H1 (cell line): ENCODE data around the gene NAV2. TPM values are rescaled to one million over a fixed set of nuclear protein-coding genes. Genes with fewer than 3 reads are reported as not detected.

Experiments used
- BACH1 ChIP-seq: IDR thresholded peaks from 2 replicates; pipeline ENCODE4 v1.6.1; 2012; ENCODE audit warnings: low read length, improper control_type of control experiment
- CHD7 ChIP-seq: fragments of 300-600 bp; sonication (generic); IDR thresholded peaks from 2 replicates; pipeline ENCODE4 v1.7.1; 2012; ENCODE audit warnings: low read length, moderate library complexity, mild to moderate bottlenecking, inconsistent platforms; ENCODE audit not compliant: insufficient replicate concordance
- NRF1 ChIP-seq: IDR thresholded peaks from 2 replicates; pipeline ENCODE4 v1.6.1; 2011; ENCODE audit warnings: mild to moderate bottlenecking, low read depth, low read length, improper control_type of control experiment
- POU5F1 ChIP-seq: IDR thresholded peaks from 2 replicates; pipeline ENCODE4 v1.6.1; 2011; ENCODE audit warnings: low read depth, mild to moderate bottlenecking, low read length, moderate library complexity
- polyA plus RNA-seq, 7 experiments: library from polyadenylated mRNA; depleted of rRNA in 3 of 7; stranded (reverse) in 5 of 7; unstranded in 2 of 7; fragments of >200 nt in 5 of 7; fragments of 200-250 nt in 2 of 7; gene quantifications; 1 replicate in 5 of 7; 2 replicates in 1 of 7; 4 replicates in 1 of 7; pipeline versions ENCODE4 v1.2.1 to v1.2.3, GENCODE V29; 2011 to 2013; ENCODE audit warnings: missing spikeins in 2 of 7, mixed read lengths in 2 of 7
- total RNA-seq: library from RNA; stranded (reverse); fragmentation: NEBNext Ultra II Directional; extraction: Animal tissue kit (Norgen Biotek cat#: 25700); gene quantifications from 2 replicates; pipeline ENCODE4 v1.2.1, GENCODE V29; 2021
- TF ChIP-seq, protein P1 (sequence below), 3 experiments: IDR thresholded peaks; 1 replicate in 2 of 3; 2 replicates in 1 of 3; pipeline versions ENCODE4 v1.5.1 to v1.6.1; 2011; ENCODE audit warnings: low read length in 3 of 3, mild to moderate bottlenecking in 3 of 3, inconsistent platforms in 2 of 3, low read depth in 1 of 3, moderate library complexity in 1 of 3; ENCODE audit not compliant: insufficient read depth in 1 of 3; ENCODE audit errors: control extremely low read depth in 1 of 3

Gene NAV2
- total and polyA plus RNA-seq, 2 of the 8 experiments (the other 6 are each of a cell fraction or from before 2014, with no cell fraction given) = 35.6 to 73.6 TPM

DNA sequence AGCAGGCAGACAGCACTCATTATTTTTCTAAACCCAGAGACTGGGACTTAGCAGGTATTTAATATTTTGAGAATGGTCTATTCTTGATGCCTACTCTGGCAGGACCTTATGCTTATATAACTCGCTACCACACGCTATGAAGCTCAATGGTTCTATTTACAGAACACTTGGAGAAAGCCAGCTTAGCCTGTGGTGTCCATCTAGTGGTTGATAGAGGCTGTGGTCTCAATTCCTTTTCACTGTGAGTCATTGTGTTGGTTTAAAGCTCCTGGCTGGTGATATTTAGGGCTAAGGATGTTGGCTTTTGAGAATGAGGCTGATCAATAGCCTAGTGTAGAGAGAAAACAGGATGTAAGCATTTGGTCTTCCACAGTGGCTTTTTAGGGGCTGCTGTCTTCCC lies 241.3 kb downstream of the NAV2 start (continued):
- TF ChIP-seq CHD7 = no peak
- no peak for TF ChIP-seq NRF1
- TF ChIP-seq POU5F1 = no peak
- no peak for TF ChIP-seq BACH1
- TF ChIP-seq, protein P1, sequence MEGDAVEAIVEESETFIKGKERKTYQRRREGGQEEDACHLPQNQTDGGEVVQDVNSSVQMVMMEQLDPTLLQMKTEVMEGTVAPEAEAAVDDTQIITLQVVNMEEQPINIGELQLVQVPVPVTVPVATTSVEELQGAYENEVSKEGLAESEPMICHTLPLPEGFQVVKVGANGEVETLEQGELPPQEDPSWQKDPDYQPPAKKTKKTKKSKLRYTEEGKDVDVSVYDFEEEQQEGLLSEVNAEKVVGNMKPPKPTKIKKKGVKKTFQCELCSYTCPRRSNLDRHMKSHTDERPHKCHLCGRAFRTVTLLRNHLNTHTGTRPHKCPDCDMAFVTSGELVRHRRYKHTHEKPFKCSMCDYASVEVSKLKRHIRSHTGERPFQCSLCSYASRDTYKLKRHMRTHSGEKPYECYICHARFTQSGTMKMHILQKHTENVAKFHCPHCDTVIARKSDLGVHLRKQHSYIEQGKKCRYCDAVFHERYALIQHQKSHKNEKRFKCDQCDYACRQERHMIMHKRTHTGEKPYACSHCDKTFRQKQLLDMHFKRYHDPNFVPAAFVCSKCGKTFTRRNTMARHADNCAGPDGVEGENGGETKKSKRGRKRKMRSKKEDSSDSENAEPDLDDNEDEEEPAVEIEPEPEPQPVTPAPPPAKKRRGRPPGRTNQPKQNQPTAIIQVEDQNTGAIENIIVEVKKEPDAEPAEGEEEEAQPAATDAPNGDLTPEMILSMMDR (IDR thresholded peaks at IDR 0.05; ENCODE audit: control extremely low read depth in 1 of 3, insufficient read depth in 1 of 3, low read depth in 1 of 3, low read length in 3 of 3) = peak in 2 of 3 experiments; percentile 43 to 63; a peak in 3 of 4 replicates
